CD4-positive, CD25-positive, alpha-beta regulatory T cell (primary cell): ENCODE measurements around the gene BATF2. TPM values are rescaled to one million over a fixed set of nuclear protein-coding genes. Genes with fewer than 3 reads are reported as not detected.

ENCODE experiments used
- ATAC-seq, 2 donors: fragments of 150-1000 bp; cut with Tn5 transposase; one replicate each; pipeline ENCODE4 v1.10.0; 2021; ENCODE audit warnings: low read depth in 2 of 2, moderate number of reproducible peaks in 2 of 2, moderate library complexity in 1 of 2
- DNase-seq, 3 donors: peaks; one replicate each; pipeline versions ENCODE4 v3.0.0 to v3.0.0-alpha.2; 2012 to 2022; ENCODE audit warnings: mixed read lengths in 1 of 3
- H3K27ac ChIP-seq: one replicate; pipeline ENCODE4 v1.7.0; 2013; ENCODE audit warnings: mild to moderate bottlenecking, low read length; ENCODE audit not compliant: insufficient read depth, poor library complexity, severe bottlenecking
- H3K27me3 ChIP-seq: one replicate; pipeline ENCODE4 v1.7.0; 2013; ENCODE audit warnings: low read length; ENCODE audit not compliant: control insufficient read depth, insufficient read depth
- H3K36me3 ChIP-seq: one replicate; pipeline ENCODE4 v1.7.0; 2013; ENCODE audit warnings: mild to moderate bottlenecking, low read length, moderate library complexity; ENCODE audit not compliant: control insufficient read depth, insufficient read depth
- H3K4me1 ChIP-seq: 2 replicates; pipeline ENCODE4 v1.7.0; 2013; ENCODE audit warnings: mild to moderate bottlenecking, low read length; ENCODE audit not compliant: insufficient read depth, control insufficient read depth, poor library complexity, severe bottlenecking
- H3K4me3 ChIP-seq: one replicate; pipeline ENCODE4 v1.7.0; 2013; ENCODE audit warnings: low read depth, mild to moderate bottlenecking, low read length, moderate library complexity
- H3K9me3 ChIP-seq, 2 experiments: 1 replicate in 1 of 2; 2 replicates in 1 of 2; pipeline ENCODE4 v1.7.0; 2013; ENCODE audit warnings: low read length in 2 of 2, mild to moderate bottlenecking in 1 of 2, moderate library complexity in 1 of 2; ENCODE audit not compliant: control insufficient read depth in 2 of 2
- H3K27ac Mint-ChIP-seq, 3 donors: one replicate each; pipeline ENCODE4 v1.8.0; 2020 to 2022; ENCODE audit warnings: mild to moderate bottlenecking in 3 of 3, mixed read lengths in 3 of 3, moderate library complexity in 2 of 3
- H3K27me3 Mint-ChIP-seq: one replicate; pipeline ENCODE4 v1.8.0; 2022; ENCODE audit warnings: mild to moderate bottlenecking, mixed read lengths
- H3K36me3 Mint-ChIP-seq: one replicate; pipeline ENCODE4 v1.8.0; 2020; ENCODE audit warnings: mixed read lengths
- H3K4me1 Mint-ChIP-seq, 4 donors: one replicate each; pipeline ENCODE4 v1.8.0; 2020 to 2022; ENCODE audit warnings: mixed read lengths in 4 of 4, mild to moderate bottlenecking in 1 of 4
- H3K4me3 Mint-ChIP-seq, 4 donors: one replicate each; pipeline ENCODE4 v1.8.0; 2020 to 2022; ENCODE audit warnings: mild to moderate bottlenecking in 4 of 4, mixed read lengths in 4 of 4, moderate library complexity in 3 of 4
- H3K9me3 Mint-ChIP-seq, 7 donors: one replicate each; pipeline ENCODE4 v1.8.0; 2020 to 2022; ENCODE audit warnings: mixed read lengths in 7 of 7, mild to moderate bottlenecking in 3 of 7, moderate library complexity in 2 of 7
- polyA plus RNA-seq, 4 donors: library from polyadenylated mRNA; unstranded; fragments of 300-500 nt; fragmentation: Illumina TruSeq; gene quantifications; one replicate each; pipeline ENCODE4 v1.2.3, GENCODE V29; 2021
- total RNA-seq: library from RNA; stranded (reverse); gene quantifications from one replicate; pipeline ENCODE4 v1.2.3, GENCODE V29; 2022

Gene BATF2
- total and polyA plus RNA-seq, 5 donors from 2014 or later: not detected

DNA sequence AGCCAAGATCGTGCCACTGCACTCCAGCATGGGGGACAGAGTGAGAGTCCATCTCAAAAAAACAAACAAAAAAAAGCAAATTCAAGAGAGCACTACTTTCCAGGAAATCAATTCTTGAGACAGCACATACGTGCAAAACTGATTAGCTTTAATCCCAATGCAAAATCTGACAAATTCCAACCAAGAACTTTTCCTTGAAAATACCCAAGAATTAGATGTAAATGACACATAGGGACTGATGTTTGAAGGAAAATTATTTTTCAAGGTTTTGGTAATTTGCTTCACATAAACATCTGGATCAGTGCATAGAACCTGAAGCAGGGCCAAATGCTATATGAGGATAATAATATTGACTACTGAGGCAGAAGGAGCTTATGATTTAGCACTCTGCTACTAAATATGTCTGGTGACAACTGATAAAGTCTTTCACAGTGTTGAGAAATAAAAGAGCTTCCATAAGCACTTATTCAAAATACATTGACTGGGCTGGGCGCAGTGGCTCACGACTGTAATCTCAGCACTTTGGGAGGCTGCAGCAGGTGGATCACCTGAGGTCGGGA lies 33.6 kb downstream of the BATF2 start:
- ATAC-seq (no peak), DNase-seq (no peak)
- Mint-ChIP-seq H3K36me3 (no peaks in the 10 kb centered on the region), H3K4me1 (no peaks in the 10 kb centered on the region), H3K4me3 (no peak overlapping the region), H3K27me3 (peaks cover 12% of the 10 kb centered on the region), H3K27ac (no peak overlapping the region), H3K9me3 (no peaks in the 10 kb centered on the region)
- Histone ChIP-seq H3K27me3 (peaks cover 2% of the 10 kb centered on the region), H3K36me3 (no peaks in the 10 kb centered on the region), H3K27ac (no peak overlapping the region), H3K9me3 (no peaks in the 10 kb centered on the region), H3K4me3 (no peak overlapping the region), H3K4me1 (no peaks in the 10 kb centered on the region)

DNA sequence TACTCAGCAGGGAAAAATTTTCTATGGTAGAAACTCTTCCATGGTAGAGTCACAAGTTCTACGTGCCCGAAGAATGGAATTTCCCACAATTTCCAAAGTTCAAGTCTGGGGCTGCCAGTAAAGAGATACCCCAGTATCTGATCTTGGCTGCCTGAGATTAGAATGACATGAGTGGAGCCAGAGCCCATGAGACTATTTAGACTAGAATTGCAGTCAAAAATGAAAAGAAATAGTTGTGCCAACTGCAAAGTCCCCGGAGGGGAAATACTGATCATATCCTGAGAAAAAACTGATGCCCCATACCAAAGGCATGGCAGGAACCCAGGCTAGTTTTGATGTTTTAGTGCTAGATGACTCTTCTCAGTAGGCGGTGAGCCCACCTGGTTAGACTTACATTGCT lies 36.1 kb downstream of the BATF2 start:
- Mint-ChIP-seq H3K4me3 (no peak overlapping the region), H3K9me3 (no peaks in the 10 kb centered on the region), H3K36me3 (no peaks in the 10 kb centered on the region), H3K4me1 (no peaks in the 10 kb centered on the region), H3K27ac (peak overlapping the region in 1 of 3 donors; percentile 35), H3K27me3 (peaks cover 18% of the 10 kb centered on the region)
- H3K36me3 ChIP-seq: no peaks in the 10 kb centered on the region
- no peak overlapping the region for H3K4me3 ChIP-seq
- H3K27ac ChIP-seq: no peak overlapping the region
- ATAC-seq (no peak), DNase-seq (no peak)
- H3K4me1 ChIP-seq: no peaks in the 10 kb centered on the region
- no peaks in the 10 kb centered on the region for H3K9me3 ChIP-seq
- peaks cover 2% of the 10 kb centered on the region for H3K27me3 ChIP-seq

DNA sequence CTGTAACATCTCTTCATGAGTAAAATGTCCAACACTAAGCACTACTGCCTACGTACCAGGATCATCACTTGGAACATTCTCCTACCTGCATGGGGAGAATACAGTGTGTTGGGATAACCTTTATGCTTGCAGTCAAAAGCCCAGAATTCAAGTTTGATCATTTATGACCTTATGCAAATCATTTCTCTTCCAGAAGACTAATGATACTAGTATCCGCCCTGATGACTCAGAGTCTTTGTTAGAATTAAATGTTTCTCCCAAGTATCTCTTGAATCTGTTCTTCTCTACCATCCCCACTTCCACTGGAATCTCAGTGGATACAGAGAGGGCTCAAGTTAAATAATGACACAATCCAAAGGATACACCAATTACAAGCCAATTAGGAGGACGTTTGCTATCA lies 37.3 kb downstream of the BATF2 start:
- DNase-seq: no peak
- Mint-ChIP-seq H3K27ac (no peak overlapping the region), H3K9me3 (no peaks in the 10 kb centered on the region), H3K27me3 (peaks cover 27% of the 10 kb centered on the region), H3K4me1 (no peaks in the 10 kb centered on the region), H3K4me3 (no peak overlapping the region), H3K36me3 (no peaks in the 10 kb centered on the region)
- Histone ChIP-seq H3K9me3 (no peaks in the 10 kb centered on the region), H3K4me3 (no peak overlapping the region), H3K27me3 (peaks cover 8% of the 10 kb centered on the region), H3K36me3 (no peaks in the 10 kb centered on the region), H3K27ac (no peak overlapping the region), H3K4me1 (no peaks in the 10 kb centered on the region)
- no peak for ATAC-seq

DNA sequence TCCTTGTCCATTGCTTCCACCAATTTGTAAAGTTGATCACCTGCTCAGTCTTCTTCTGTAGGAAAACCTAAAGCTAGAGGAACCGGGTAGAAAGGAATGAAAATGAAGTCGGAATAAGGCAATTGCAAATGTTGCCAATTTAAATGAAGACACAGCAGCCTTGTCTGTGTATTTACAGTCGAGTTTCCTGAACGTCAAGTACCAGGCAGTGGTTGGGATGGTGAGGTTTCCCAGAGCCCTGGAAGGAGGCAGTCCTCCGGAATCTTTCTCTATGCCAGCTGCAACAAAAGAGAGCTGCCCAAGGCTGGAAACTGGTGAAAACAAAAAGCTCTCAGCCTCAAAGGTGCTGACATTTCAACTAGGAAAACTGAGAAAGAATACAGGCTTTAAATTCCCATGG lies 42.6 kb downstream of the BATF2 start:
- Mint-ChIP-seq H3K9me3 (no peaks in the 10 kb centered on the region), H3K27ac (no peak overlapping the region), H3K27me3 (peaks cover 34% of the 10 kb centered on the region), H3K36me3 (no peaks in the 10 kb centered on the region), H3K4me1 (no peaks in the 10 kb centered on the region), H3K4me3 (no peak overlapping the region)
- DNase-seq (no peak), ATAC-seq (no peak)
- H3K4me3 ChIP-seq: no peak overlapping the region
- no peaks in the 10 kb centered on the region for H3K9me3 ChIP-seq
- no peak overlapping the region for H3K27ac ChIP-seq
- peaks cover 9% of the 10 kb centered on the region for H3K27me3 ChIP-seq
- no peaks in the 10 kb centered on the region for H3K36me3 ChIP-seq
- H3K4me1 ChIP-seq: no peaks in the 10 kb centered on the region

DNA sequence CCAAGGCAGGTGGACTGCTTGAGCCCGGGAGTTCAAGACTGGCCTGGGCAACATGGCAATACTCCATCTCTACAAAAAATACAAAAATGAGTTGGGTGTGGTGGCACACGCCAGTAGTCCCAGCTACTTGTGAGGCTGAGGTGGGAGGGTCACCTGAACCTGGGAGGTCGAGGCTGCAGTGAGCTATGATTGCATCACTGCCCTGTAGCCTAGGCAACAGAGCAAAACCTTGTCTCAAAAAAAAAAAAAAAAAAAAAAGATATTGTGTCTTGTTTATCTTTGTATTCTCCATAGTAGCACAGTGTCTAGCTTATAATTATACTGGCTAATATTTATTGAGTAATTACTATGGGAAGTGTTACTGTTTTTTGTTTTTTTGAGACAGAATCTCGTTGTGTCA lies 45.2 kb downstream of the BATF2 start:
- Histone ChIP-seq H3K4me1 (no peaks in the 10 kb centered on the region), H3K9me3 (no peaks in the 10 kb centered on the region), H3K27me3 (peaks cover 9% of the 10 kb centered on the region), H3K27ac (no peak overlapping the region), H3K4me3 (no peak overlapping the region), H3K36me3 (no peaks in the 10 kb centered on the region)
- Mint-ChIP-seq H3K36me3 (no peaks in the 10 kb centered on the region), H3K4me1 (no peaks in the 10 kb centered on the region), H3K9me3 (no peaks in the 10 kb centered on the region), H3K27me3 (peaks cover 43% of the 10 kb centered on the region), H3K4me3 (no peak overlapping the region), H3K27ac (no peak overlapping the region)
- no peak for ATAC-seq
- DNase-seq: no peak

DNA sequence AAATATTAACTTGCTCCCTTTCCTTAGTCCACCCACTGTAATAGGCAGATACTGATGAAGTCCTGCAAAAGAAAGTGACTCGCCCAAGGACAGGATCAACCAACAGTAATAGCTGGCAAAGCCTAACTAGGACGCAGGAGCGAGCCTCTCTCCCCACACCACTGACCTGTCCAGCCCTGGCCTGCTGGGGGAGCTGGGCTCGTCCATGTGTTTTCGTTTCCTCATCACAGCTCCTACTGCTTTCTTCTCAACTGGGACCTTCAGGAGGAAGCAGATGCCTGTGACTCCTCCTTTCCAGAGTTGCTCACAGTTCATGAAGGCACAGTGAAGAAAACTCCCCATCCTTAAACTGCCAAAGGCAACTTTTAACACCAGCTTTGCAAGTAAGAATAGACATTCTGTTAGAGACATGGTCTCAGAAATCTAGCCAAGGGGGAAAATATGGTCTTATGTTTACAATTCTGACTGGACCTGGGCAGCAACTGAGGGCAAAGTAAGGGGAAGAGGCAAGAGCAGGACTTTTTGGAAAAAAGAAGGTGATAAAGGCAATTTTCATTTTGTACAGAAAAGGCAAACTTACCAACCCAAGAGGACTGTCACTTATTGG lies 49.5 kb downstream of the BATF2 start:
- peaks cover 9% of the 10 kb centered on the region for H3K27me3 ChIP-seq
- ATAC-seq: no peak
- Mint-ChIP-seq H3K27ac (peak overlapping the region in 1 of 3 donors; percentile 26), H3K36me3 (no peaks in the 10 kb centered on the region), H3K4me1 (no peaks in the 10 kb centered on the region), H3K9me3 (no peaks in the 10 kb centered on the region), H3K4me3 (peak overlapping the region in 1 of 4 donors; percentile 21), H3K27me3 (peaks cover 52% of the 10 kb centered on the region)
- no peak overlapping the region for H3K4me3 ChIP-seq
- H3K4me1 ChIP-seq: no peaks in the 10 kb centered on the region
- no peak for DNase-seq
- no peaks in the 10 kb centered on the region for H3K36me3 ChIP-seq
- no peaks in the 10 kb centered on the region for H3K9me3 ChIP-seq
- no peak overlapping the region for H3K27ac ChIP-seq

Other genes starting within 250 kb of the BATF2 start
- gene PYGM, start 237.0 kb downstream of the BATF2 start, total RNA-seq: 10.9 TPM
- under 1 TPM in 2 of 4 donors, not detected in 2; 0.17 to 0.43 TPM for gene PYGM, start 237.0 kb downstream of the BATF2 start, polyA plus RNA-seq
- gene SF1, start 218.4 kb downstream of the BATF2 start, total RNA-seq: 1,361 TPM
- gene SF1, start 218.4 kb downstream of the BATF2 start, polyA plus RNA-seq: 100 to 1,000 TPM in 1 of 4 donors, 10 to 100 TPM in 3; 75.0 to 100 (median 89.3) TPM
- 85.0 TPM for gene MAP4K2, start 193.8 kb downstream of the BATF2 start, total RNA-seq
- gene MAP4K2, start 193.8 kb downstream of the BATF2 start, polyA plus RNA-seq: 10 to 100 TPM; 31.5 to 39.5 (median 34.8) TPM
- 31.3 TPM for gene MEN1, start 186.4 kb downstream of the BATF2 start, total RNA-seq
- gene MEN1, start 186.4 kb downstream of the BATF2 start, polyA plus RNA-seq: 10 to 100 TPM; 20.9 to 26.1 (median 24.5) TPM
- gene CDC42BPG, start 152.3 kb downstream of the BATF2 start, total RNA-seq: 11.6 TPM
- gene CDC42BPG, start 152.3 kb downstream of the BATF2 start, polyA plus RNA-seq: under 1 TPM in 2 of 4 donors, not detected in 2; 0.11 to 0.13 TPM
- gene EHD1, start 118.3 kb downstream of the BATF2 start, total RNA-seq: 201 TPM
- 100 to 1,000 TPM; 180 to 223 (median 183) TPM for gene EHD1, start 118.3 kb downstream of the BATF2 start, polyA plus RNA-seq
- 234 TPM for gene ATG2A, start 79.8 kb downstream of the BATF2 start, total RNA-seq
- gene ATG2A, start 79.8 kb downstream of the BATF2 start, polyA plus RNA-seq: 1 to 10 TPM; 5.8 to 8.0 (median 6.4) TPM
- gene PPP2R5B, start 72.3 kb downstream of the BATF2 start, total RNA-seq: 34.5 TPM
- gene PPP2R5B, start 72.3 kb downstream of the BATF2 start, polyA plus RNA-seq: 1 to 10 TPM; 3.6 to 4.9 (median 3.8) TPM
- gene GPHA2, start 61.1 kb downstream of the BATF2 start, total RNA-seq: not detected
- not detected for gene GPHA2, start 61.1 kb downstream of the BATF2 start, polyA plus RNA-seq
- gene MAJIN, start 24.9 kb downstream of the BATF2 start, total RNA-seq: not detected
- under 1 TPM in 3 of 4 donors, not detected in 1; 0.46 to 0.64 (median 0.51) TPM for gene MAJIN, start 24.9 kb downstream of the BATF2 start, polyA plus RNA-seq
- 16.5 TPM for gene ARL2, start 17.2 kb upstream of the BATF2 start, total RNA-seq
- 10 to 100 TPM; 57.6 to 67.6 (median 66.1) TPM for gene ARL2, start 17.2 kb upstream of the BATF2 start, polyA plus RNA-seq
- 17.4 TPM for gene SNX15, start 30.5 kb upstream of the BATF2 start, total RNA-seq
- gene SNX15, start 30.5 kb upstream of the BATF2 start, polyA plus RNA-seq: 10 to 100 TPM in 3 of 4 donors, 1 to 10 TPM in 1; 9.4 to 15.6 (median 11.1) TPM
- gene SAC3D1, start 44.2 kb upstream of the BATF2 start, total RNA-seq: 4.2 TPM
- gene SAC3D1, start 44.2 kb upstream of the BATF2 start, polyA plus RNA-seq: 10 to 100 TPM; 11.7 to 15.3 (median 13.4) TPM
- 16.4 TPM for gene NAALADL1, start 61.6 kb upstream of the BATF2 start, total RNA-seq
- 10 to 100 TPM; 23.9 to 52.2 (median 32.3) TPM for gene NAALADL1, start 61.6 kb upstream of the BATF2 start, polyA plus RNA-seq
- 1.7 TPM for gene CDCA5, start 87.1 kb upstream of the BATF2 start, total RNA-seq
- gene CDCA5, start 87.1 kb upstream of the BATF2 start, polyA plus RNA-seq: 1 to 10 TPM in 3 of 4 donors, under 1 TPM in 1; 0.78 to 3.2 (median 1.6) TPM
- 42.9 TPM for gene ZFPL1, start 87.3 kb upstream of the BATF2 start, total RNA-seq
- gene ZFPL1, start 87.3 kb upstream of the BATF2 start, polyA plus RNA-seq: 10 to 100 TPM; 27.0 to 33.2 (median 30.2) TPM
- gene VPS51, start 99.2 kb upstream of the BATF2 start, total RNA-seq: 234 TPM
- 100 to 1,000 TPM in 1 of 4 donors, 10 to 100 TPM in 3; 84.2 to 109 (median 96.3) TPM for gene VPS51, start 99.2 kb upstream of the BATF2 start, polyA plus RNA-seq
- 20.2 TPM for gene TM7SF2, start 114.9 kb upstream of the BATF2 start, total RNA-seq
- 10 to 100 TPM in 2 of 4 donors, 1 to 10 TPM in 2; 8.0 to 11.1 (median 9.4) TPM for gene TM7SF2, start 114.9 kb upstream of the BATF2 start, polyA plus RNA-seq
- gene ZNHIT2, start 120.7 kb upstream of the BATF2 start, total RNA-seq: 6.0 TPM
- 10 to 100 TPM; 20.1 to 29.0 (median 22.7) TPM for gene ZNHIT2, start 120.7 kb upstream of the BATF2 start, polyA plus RNA-seq
- gene FAU, start 125.2 kb upstream of the BATF2 start, total RNA-seq: 1,172 TPM
- gene FAU, start 125.2 kb upstream of the BATF2 start, polyA plus RNA-seq: 1,000 to 10,000 TPM; 1,003 to 1,125 (median 1,056) TPM
- 47.7 TPM for gene MRPL49, start 125.3 kb upstream of the BATF2 start, total RNA-seq
- gene MRPL49, start 125.3 kb upstream of the BATF2 start, polyA plus RNA-seq: 100 to 1,000 TPM; 104 to 125 (median 111) TPM
- gene SYVN1, start 137.5 kb upstream of the BATF2 start, total RNA-seq: 66.3 TPM
- gene SYVN1, start 137.5 kb upstream of the BATF2 start, polyA plus RNA-seq: 10 to 100 TPM in 1 of 4 donors, 1 to 10 TPM in 3; 6.2 to 10.8 (median 7.3) TPM
- gene SPDYC, start 173.3 kb upstream of the BATF2 start, total RNA-seq: not detected
- gene SPDYC, start 173.3 kb upstream of the BATF2 start, polyA plus RNA-seq: not detected
- gene CAPN1, start 185.0 kb upstream of the BATF2 start, total RNA-seq: 158 TPM
- 100 to 1,000 TPM in 2 of 4 donors, 10 to 100 TPM in 2; 91.2 to 148 (median 109) TPM for gene CAPN1, start 185.0 kb upstream of the BATF2 start, polyA plus RNA-seq